GM18502 (cell line): Measurements from ENCODE around the gene PEMT.

Experiments
- ATAC-seq: cut with Tn5 transposase; IDR thresholded peaks from one replicate; pipeline ENCODE4 v1.9.1; 2021; ENCODE audit warnings: mild to moderate bottlenecking; ENCODE audit not compliant: unreplicated experiment, poor library complexity

The PEMT gene

DNA sequence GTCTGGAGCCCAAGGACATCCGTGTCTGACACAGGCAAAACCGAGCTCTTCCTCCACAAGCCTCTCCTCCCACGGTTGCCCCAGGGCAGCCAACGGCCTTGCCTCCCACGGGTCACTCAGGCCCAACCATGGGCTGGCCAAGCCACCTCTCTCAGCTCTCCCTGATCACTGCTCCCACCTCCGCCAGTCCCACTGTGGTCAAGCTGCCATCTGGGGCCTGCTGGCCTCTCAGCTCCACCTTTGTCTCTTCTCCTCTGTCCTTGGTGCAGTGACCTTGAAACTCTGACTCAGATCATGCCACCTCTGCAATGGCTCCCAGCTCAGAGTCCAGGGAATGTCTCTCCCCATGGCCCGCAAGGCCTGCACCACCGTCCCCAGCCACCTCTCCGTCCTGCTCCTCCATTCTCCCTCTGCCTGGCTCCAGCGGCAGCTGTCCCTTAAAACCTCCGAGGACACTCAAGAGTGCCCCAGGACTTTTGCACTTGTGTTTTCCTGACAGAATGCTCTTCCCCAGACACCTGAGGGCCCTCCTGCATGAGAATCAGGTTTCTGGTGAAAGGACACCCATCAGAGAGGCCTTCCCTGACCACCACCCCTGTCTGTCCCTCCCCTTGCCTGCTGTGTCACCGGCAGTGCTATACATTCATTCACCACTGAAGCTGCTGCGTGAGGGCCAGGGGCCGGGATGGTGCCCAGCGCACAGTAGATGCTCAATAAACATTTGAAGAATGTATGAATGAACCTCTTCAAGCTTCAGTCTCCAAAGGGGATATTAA, 19.3 kb downstream of the PEMT start:
- no peak for ATAC-seq

DNA sequence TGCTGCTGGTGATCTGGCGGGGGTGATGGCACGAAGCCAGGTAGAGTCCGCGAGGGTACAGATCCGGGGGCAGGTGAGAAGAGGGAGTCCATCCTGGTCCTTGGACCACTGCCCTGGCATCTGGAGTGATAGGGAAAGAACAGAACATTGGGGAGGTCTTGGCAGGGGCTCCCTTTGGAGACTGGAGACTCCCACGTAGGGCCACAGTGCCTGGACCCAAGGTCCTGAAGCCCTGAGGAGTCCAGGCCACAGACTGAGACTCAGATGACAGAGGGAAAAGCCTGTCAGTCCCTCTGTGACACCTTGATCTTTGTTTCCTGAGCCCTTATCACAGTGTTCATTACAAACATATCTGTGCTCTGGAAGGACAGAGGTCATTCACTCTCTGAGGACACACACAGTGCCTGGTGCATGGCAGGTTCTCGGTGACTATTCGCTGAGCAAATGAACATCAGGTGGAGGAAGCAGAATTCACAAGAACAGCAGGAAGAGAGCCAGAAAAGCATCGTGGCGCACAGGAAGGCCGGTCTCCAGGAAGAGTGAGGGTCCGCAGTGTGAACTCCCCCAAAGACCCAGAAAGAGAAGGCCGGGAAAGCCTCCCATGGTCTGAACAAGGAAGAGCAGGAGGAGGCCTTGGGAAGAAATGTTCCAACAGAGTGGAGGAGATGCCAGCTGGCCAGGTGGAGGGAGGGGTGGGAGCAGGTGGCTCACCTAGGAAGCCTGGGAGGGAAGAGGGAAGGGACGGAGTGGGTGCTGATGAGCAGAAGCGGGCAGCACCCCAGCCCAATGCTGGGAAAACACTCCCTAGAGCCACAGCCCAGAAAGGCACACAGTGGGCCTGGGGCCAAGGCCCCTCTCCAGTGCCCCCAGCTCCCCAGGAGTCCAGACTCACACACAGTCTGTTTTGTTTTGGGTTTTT, 20.5 kb downstream of the PEMT start:
- ATAC-seq: no peak

- no peak for ATAC-seq
These were observed 21.2 kb downstream of the PEMT start for GRCh38 chr17:17570140-17570797.

DNA sequence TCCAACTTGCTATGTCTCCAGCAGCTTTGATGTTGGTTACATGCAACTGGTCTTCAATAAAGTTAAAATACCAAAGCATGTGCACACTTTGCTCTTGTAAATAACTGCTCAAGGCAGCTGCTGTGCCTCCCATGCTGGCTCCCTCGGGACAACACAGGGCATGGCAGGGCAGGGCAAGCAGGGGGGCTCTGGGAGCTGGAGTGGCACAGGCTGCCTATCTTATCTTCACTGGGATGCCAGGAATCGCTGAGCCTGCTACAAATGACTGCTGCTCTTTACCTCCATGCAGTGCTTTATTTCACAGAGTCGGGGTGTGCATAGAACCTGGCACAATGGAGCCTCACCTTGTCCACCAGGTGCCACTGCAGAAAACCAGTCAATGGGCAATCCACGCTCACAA, 21.8 kb downstream of the PEMT start:
- ATAC-seq: no peak

GRCh38 chr17:17568772-17569195, 22.7 kb downstream of the PEMT start:
- no peak for ATAC-seq

DNA sequence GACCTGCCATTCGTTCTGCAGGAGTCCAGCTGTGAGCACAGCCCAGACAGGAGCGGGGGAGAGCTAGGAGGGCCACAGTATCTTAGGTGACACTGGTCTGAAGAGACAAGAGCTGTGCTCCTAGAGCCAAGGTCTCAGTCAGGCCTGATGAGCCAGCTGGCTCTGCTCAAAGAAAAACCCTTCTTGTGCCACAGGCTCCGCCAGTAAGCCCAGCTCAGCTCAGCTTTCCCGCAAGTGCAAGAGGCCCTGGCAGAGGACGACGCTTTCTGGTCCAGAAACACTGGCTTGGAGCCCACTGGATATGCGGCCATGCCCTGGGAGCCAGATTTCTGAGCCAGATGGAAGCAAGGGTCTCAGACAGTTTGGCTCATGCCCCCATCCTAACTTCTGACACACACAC, 23.9 kb downstream of the PEMT start:
- no peak for ATAC-seq

DNA sequence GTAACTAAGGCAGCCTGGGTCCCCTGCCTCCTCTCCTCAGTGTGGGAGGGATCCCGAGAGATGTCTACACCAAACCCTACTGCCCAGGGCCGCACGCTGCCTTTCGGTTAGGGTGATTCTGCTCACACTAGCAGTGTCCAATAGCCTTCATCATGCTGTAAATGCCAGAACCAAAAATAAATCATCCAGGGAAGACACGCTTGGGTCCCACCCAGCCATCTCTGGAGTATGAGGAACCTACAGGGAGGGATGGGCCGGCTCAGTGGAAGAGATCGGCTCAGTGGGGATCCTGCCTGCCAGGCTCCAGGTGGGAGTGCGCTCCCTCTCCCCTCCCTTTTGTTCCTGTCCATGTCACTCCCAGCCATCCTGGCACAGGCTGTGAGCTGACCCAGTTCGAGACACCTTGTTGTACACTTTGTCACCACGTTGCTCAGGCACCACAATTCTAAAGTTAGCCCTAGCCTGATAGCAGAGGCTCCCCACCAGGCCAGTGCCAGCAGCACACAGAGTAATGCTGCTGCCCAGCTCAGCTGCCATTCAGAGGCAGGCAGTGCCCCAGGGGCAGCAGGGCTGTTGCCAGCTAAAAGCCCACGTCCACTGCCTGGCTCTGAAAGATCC, 24.5 kb downstream of the PEMT start:
- no peak for ATAC-seq

GRCh38 chr17:17565471-17566339, 25.8 kb downstream of the PEMT start:
- no peak for ATAC-seq

DNA sequence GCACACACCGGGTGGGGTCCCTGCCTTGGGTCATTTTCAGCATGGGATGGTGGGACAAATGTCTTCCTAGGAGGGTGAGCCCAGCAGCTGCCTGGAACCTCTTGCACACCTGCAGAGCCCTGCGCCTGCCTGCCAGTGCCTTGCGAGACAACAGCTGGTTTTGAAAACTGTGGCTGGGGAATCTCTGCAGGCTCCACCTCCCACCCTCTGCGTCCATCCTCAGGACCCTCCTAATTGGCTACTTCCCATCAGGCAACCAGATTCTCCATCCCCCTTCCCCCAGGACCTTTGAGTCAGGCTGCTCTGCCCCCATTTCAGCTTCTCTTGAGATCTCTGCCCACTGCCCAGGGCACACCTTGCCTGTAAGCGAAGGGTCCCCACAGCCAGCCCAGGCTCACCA, 26.6 kb downstream of the PEMT start:
- ATAC-seq: no peak

DNA sequence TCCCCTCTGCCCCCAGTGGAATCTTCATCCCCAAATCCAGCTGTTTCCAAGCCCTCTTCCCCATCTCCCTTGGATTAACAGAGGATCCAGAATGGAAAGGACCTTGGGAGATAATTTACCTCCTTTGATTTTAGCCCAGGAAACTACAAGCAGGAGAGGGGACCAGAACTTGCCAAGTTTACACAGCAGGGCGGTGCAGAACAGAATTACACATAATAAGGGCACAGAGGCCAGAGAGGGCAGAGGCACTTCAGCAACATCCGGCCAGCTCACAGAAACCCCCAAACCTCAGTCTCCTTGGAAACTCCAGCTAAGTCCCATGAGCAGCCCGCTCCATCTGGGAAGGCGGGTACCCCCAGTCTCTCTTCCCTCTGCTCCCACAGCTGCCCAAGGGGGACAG, 27.2 kb downstream of the PEMT start:
- no peak for ATAC-seq

DNA sequence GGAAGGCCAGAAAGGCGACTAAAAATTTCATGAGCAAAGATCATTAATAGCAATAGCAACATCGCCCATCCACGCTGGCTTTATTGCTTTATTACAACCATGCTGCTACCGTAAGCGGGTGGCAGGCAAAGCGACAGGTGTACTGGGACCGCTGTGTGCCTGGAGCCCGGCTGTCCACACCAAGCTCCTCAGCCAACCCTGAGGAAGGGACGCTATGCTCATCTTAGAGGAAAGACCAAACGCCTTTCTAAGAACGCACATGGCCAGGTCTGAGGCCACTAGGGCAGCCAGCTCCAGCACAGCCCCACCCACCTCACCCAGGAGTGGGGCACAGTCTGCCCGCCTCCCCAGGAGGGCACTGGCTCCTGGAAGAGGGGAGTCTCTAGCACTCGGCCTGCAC, 28.0 kb downstream of the PEMT start:
- ATAC-seq: no peak

DNA sequence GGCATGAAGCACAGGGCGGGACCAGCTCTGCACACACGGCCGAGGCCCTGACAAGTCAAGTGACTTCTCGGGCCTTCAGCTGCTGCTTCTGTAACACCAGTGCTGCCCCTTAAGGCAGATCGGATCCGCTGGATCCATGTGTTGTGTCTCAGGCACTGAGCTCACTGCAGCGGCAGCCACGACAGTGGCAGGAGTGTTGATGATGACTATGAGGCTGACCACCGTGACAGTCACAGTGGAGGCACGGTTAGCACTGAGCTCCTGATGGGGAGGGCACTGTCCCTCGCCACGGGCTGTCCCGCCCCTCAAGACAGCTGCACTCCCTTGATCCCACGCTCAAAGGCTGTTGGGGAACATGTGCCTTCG, 29.4 kb downstream of the PEMT start:
- no peak for ATAC-seq

DNA sequence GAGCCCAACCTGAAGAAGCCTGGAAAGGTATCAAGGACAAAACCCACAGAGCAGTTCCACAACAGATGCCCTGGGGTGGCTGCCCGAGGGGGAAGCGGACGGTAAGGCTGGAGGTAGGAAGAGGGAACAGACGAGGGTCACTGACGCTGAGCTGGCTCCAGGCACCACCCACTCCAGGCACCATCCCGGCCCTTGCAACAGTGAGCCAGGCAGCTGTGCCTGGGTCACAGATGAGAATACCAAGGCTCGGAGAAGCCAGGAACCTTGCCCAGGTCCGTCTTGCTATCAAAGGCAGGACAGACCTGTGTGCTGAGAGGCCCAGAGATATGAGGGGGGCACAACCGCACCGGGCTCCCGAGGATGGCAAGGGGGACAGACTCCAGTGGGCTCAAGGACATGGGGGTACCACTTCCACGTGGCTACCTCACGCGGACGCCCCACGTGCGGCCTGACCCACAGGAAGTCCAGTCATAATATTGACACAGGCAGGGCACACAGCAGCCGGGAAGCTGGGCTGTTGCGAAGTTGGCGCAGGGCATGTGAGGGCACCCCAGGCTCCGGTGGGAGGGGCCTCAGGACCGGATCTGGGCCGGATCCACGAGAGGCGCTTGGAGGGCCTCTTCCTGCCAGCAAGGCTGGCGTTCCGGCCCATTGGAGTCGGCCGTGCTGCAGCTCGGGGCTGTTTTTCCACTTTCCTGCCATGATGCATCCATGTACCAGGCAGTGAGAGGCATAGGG, 29.9 kb downstream of the PEMT start:
- no peak for ATAC-seq

- no peak for ATAC-seq
These were observed 30.5 kb downstream of the PEMT start for GRCh38 chr17:17560975-17561374.

- no peak for ATAC-seq
These were observed 31.3 kb downstream of the PEMT start for GRCh38 chr17:17560167-17560566.

- ATAC-seq: no peak
These were observed 32.3 kb downstream of the PEMT start for GRCh38 chr17:17559164-17559563.

- no peak for ATAC-seq
These were observed 33.1 kb downstream of the PEMT start for GRCh38 chr17:17558431-17558830.

DNA sequence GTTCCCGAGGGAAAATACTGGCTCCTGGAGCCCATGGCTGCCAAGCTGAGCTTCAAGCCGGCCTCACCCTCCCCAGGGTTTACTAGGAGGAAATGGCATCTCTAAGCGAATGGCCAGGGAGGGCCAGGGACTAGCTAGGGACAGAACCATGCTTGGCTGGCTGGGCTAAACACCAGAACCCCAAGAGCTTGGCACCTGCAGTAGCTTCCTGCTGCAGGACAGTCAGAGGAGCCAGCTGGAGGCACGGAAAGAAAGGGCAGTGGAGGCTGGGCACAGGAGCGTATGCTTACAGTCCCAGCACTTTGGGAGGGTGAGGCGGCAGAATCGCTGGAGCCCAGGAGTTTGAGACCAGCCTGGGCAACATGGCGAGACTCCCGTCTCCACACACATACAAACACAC, 33.7 kb downstream of the PEMT start:
- ATAC-seq: no peak

- ATAC-seq: no peak
These were observed 34.8 kb downstream of the PEMT start for GRCh38 chr17:17556671-17557070.
